NB4 (cell line): ENCODE data around the gene CCS.
A peak's percentile ranks its signal among the peaks of the same experiment; 100 is the strongest.

Source experiments
- DNase-seq: peaks from one replicate; pipeline ENCODE4 v3.0.0; 2010; ENCODE audit warnings: low read depth
- H3K4me3 ChIP-seq: one replicate; pipeline ENCODE4 v1.5.1; 2011; ENCODE audit warnings: mild to moderate bottlenecking, low read depth, low read length, moderate library complexity
- MYC ChIP-seq: IDR thresholded peaks from 2 replicates; pipeline ENCODE4 v1.6.1; 2011; ENCODE audit warnings: low read depth, low read length
- POLR2A ChIP-seq: IDR thresholded peaks from 2 replicates; pipeline ENCODE4 v1.6.1; 2011; ENCODE audit warnings: mild to moderate bottlenecking; ENCODE audit not compliant: insufficient read length; ENCODE audit errors: extremely low read depth
- TF ChIP-seq, protein P1 (sequence below): IDR thresholded peaks from one replicate; pipeline ENCODE4 v1.5.1; 2012; ENCODE audit warnings: low read depth, low read length
- TF ChIP-seq, protein P2 (sequence below): IDR thresholded peaks from 2 replicates; pipeline ENCODE4 v1.6.1; 2011; ENCODE audit warnings: low read depth, low read length

The CCS gene

DNA sequence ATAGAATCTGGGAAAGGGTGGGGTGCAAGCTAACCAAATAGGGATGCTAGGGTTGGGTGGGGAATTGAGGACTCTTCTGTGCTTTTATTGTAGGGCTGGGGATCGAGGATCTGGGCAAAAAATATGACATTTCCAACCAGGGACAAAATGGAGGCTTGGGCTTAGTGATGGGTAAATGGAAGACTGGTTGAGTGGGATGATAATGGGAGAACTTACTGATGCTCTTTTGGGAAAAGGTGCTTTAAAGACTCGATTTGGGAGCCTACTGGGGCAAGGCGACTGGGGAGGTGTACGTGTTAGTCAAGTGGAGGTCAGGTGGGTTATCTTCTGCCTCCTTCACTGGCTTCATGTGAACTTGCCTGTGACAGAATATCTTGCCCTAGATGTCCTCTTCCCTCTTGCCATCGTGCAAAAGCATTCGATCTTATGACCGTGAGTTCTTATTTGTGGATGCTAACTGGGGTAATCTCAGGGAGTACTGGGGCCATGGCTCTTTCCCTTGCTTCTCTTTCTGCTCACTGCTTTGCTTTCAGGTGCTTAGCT is 35.1 kb downstream of the CCS start:
- H3K4me3 ChIP-seq: no peak overlapping the region
- TF ChIP-seq POLR2A (no peak), MYC (no peak)
- TF ChIP-seq, protein P1, sequence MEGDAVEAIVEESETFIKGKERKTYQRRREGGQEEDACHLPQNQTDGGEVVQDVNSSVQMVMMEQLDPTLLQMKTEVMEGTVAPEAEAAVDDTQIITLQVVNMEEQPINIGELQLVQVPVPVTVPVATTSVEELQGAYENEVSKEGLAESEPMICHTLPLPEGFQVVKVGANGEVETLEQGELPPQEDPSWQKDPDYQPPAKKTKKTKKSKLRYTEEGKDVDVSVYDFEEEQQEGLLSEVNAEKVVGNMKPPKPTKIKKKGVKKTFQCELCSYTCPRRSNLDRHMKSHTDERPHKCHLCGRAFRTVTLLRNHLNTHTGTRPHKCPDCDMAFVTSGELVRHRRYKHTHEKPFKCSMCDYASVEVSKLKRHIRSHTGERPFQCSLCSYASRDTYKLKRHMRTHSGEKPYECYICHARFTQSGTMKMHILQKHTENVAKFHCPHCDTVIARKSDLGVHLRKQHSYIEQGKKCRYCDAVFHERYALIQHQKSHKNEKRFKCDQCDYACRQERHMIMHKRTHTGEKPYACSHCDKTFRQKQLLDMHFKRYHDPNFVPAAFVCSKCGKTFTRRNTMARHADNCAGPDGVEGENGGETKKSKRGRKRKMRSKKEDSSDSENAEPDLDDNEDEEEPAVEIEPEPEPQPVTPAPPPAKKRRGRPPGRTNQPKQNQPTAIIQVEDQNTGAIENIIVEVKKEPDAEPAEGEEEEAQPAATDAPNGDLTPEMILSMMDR: no peak
- TF ChIP-seq, protein P2, sequence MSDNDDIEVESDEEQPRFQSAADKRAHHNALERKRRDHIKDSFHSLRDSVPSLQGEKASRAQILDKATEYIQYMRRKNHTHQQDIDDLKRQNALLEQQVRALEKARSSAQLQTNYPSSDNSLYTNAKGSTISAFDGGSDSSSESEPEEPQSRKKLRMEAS: no peak
- DNase-seq: no peak

DNA sequence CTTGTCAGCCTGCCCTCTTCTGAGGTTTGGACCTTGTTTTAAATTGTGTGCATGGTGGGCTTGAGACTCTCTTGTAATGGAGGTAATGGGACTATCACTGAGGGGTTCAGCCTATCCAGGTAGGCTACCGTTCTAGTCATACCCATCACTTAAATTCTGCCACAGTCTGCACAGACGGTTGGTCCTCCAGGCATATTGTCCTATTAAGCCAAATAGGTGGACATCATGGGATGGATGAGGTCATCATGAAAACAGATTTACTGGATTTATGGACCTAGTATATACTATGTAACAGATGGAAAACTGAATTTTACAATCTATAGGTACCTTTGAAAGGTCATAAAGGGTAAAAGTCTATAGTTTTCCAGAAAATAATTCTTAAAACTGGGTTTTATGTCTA is 36.4 kb downstream of the CCS start:
- TF ChIP-seq, protein P1: no peak
- no peak for TF ChIP-seq MYC
- TF ChIP-seq POLR2A: no peak
- TF ChIP-seq, protein P2: no peak
- no peak for DNase-seq
- no peak overlapping the region for H3K4me3 ChIP-seq

DNA sequence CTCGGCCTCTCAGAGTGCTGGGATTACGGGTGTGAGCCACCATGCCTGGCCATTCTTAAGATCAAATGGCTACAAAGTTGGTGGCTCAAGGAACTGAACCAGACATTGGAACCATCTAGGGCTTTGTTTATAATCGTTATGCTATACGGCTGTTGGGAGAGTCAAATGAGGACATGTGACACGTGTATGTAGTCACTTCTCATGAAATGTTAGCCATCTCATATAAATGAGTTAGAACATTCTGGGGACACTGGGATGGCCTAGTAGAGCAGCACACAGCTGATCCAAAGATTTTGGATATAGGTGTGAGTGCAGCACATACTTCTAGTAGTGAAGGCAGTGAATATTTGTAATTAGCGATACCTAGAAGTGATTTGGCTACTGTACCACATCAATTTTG is 38.9 kb downstream of the CCS start:
- TF ChIP-seq MYC (no peak), POLR2A (no peak)
- TF ChIP-seq, protein P1: no peak
- TF ChIP-seq, protein P2: no peak
- no peak for DNase-seq
- H3K4me3 ChIP-seq: no peak overlapping the region

DNA sequence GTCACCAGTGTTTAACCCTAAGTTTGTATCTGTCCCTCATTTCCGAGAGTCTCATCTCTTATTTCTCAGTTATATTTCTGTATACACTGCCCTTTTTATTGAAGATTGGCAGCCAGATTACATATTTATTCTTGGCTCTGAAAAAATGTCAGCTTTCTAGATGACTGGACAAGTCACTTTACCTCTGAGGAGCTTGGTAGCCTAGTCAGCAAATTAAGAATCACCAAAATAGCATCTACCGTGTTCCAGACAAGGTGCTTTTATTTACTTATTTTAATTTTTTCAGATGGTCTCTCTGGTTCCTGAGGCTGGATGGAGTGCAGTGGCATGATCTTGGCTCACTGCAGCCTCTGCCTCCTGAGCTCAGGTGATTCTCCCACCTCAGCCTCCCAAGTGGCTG is 40.0 kb downstream of the CCS start:
- DNase-seq: no peak
- no peak overlapping the region for H3K4me3 ChIP-seq
- TF ChIP-seq, protein P2: no peak
- no peak for TF ChIP-seq MYC
- TF ChIP-seq POLR2A: no peak
- TF ChIP-seq, protein P1: no peak

DNA sequence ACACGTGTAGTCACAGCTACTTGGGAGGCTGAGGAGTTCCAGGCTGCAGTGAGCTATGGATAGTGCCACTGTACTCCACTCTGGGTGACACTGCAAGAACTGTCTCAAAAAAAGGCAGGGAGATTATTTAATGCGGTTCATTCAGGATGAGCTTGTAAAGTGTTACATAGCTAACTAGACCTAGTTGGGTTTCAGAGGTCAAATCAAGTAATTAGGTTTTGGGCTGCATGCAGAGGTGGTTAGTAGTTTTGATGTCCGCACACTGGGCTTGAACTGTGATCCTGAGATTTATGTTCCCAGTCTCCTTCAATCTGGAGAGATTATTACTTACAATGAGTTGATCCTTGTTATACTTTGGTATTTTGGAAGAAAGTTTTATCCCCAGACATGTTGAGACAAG is 43.4 kb downstream of the CCS start:
- TF ChIP-seq MYC: no peak
- TF ChIP-seq, protein P1: no peak
- TF ChIP-seq, protein P2: no peak
- TF ChIP-seq POLR2A: no peak
- no peak overlapping the region for H3K4me3 ChIP-seq
- no peak for DNase-seq

DNA sequence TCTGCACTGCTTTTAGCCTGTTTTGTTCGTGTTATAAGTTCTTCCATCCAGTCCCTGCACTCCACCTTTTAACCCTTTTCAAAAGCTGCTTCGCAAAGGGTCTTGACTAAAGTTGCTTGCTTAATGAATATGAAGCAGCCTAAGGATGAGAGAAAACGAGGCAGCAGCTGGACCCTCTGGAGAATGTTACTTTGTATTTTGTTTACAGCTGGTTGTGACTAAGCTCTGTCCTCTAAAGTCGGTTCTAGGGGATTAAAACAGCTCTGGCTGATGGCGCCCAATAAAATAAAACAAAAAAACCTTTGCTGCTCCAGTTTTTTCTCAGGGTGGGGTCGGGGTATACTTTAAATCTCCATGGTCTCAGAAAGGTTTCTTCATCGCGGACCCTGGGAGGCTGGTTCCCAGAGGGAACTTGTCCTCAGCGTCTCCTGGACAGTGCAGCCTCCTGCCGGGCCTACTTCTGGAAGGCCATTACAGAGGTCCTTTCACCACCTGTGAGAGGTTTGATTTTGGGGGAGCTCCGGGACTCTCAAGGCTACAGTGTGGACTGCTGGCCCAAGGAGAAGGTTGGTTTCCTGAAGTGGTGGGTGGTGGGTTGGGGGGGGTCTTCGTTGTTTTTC is 44.7 kb downstream of the CCS start:
- peak overlapping the region; percentile 50 for H3K4me3 ChIP-seq
- TF ChIP-seq, protein P2: no peak
- TF ChIP-seq, protein P1: no peak
- TF ChIP-seq POLR2A (no peak), MYC (no peak)
- DNase-seq: peak; percentile 45
